IMR-90 (cell line): Measurements from ENCODE around the gene ADGRL4. TPM values are rescaled to one million over a fixed set of nuclear protein-coding genes. Genes with fewer than 3 reads are reported as not detected.
"Not testable (repeated sequence)": the region's sequence is repeated elsewhere in the genome, so short reads cannot be mapped to it uniquely, and the experiment has no call there.

Source experiments
- ATAC-seq: fragments of 200-7000 bp; cut with Tn5 transposase; 2 replicates; pipeline ENCODE4 v1.9.1; 2020; ENCODE audit warnings: low read depth, mild to moderate bottlenecking, moderate library complexity
- BruUV-seq: library from RNA; stranded (reverse); fragments of 400-500 nt; replicated peaks from 2 replicates; lab custom pipeline; 2021; lab: Mats Ljungman, UMichigan
- CTCF ChIA-PET: fragments of 300-600 bp; formaldehyde crosslinking; extraction: SDS; loops from one replicate; lab custom pipeline; 2021; ENCODE audit warnings: antibody characterized with exemption; lab: Yijun Ruan, JAX
- POLR2A ChIA-PET: fragments of 300-600 bp; sonication (Branson Sonifier 250); formaldehyde crosslinking; loops from one replicate; lab custom pipeline; 2022; ENCODE audit warnings: antibody characterized with exemption; ENCODE audit not compliant: unreplicated experiment; lab: Charles Lee
- DNase-seq: peaks from one replicate; pipeline ENCODE4 v3.0.0; 2013
- H2AFZ ChIP-seq: replicated peaks from 2 replicates; pipeline ENCODE3; 2013; ENCODE audit warnings: low read length, mild to moderate bottlenecking; ENCODE audit not compliant: poor library complexity
- H2AK5ac ChIP-seq: 2 replicates; pipeline ENCODE4 v1.6.1; 2013; ENCODE audit warnings: low read depth, low read length, inconsistent platforms
- H2AK9ac ChIP-seq: replicated peaks from 2 replicates; pipeline ENCODE3; 2013; ENCODE audit warnings: mild to moderate bottlenecking, low read depth, low read length, moderate library complexity; ENCODE audit not compliant: poor library complexity
- H2BK120ac ChIP-seq: 2 replicates; pipeline ENCODE4 v1.6.1; 2013; ENCODE audit warnings: low read depth, low read length, inconsistent platforms
- H2BK15ac ChIP-seq: 3 replicates; pipeline ENCODE4 v1.6.1; 2013; ENCODE audit warnings: low read depth, low read length, inconsistent platforms
- H2BK20ac ChIP-seq: 2 replicates; pipeline ENCODE4 v1.6.1; 2013; ENCODE audit warnings: low read depth, mild to moderate bottlenecking, inconsistent platforms, low read length, moderate library complexity
- H2BK5ac ChIP-seq: 2 replicates; pipeline ENCODE4 v1.6.1; 2013; ENCODE audit warnings: mild to moderate bottlenecking, low read depth, low read length, inconsistent platforms; ENCODE audit not compliant: poor library complexity, severe bottlenecking
- H3K14ac ChIP-seq: replicated peaks from 2 replicates; pipeline ENCODE4 v1.6.1; 2013; ENCODE audit warnings: low read depth, low read length, inconsistent platforms
- H3K18ac ChIP-seq: 2 replicates; pipeline ENCODE4 v1.6.1; 2013; ENCODE audit warnings: low read depth, low read length, control low read depth
- H3K23ac ChIP-seq: 2 replicates; pipeline ENCODE4 v1.6.1; 2013; ENCODE audit warnings: low read depth, low read length, inconsistent platforms
- H3K27ac ChIP-seq: 2 replicates; pipeline ENCODE4 v1.5.1; 2013; ENCODE audit warnings: mild to moderate bottlenecking, control low read depth, low read length; ENCODE audit not compliant: insufficient read depth
- H3K27me3 ChIP-seq: 2 replicates; pipeline ENCODE4 v1.6.1; 2013; ENCODE audit warnings: low read length; ENCODE audit not compliant: control insufficient read depth, insufficient read depth
- H3K36me3 ChIP-seq: 2 replicates; pipeline ENCODE4 v1.6.1; 2013; ENCODE audit warnings: low read length, mixed read lengths; ENCODE audit not compliant: control insufficient read depth, insufficient read depth
- H3K4ac ChIP-seq: 2 replicates; pipeline ENCODE4 v1.6.1; 2013; ENCODE audit warnings: low read depth, low read length, inconsistent platforms
- H3K4me1 ChIP-seq: 2 replicates; pipeline ENCODE4 v1.6.1; 2013; ENCODE audit warnings: low read length, mixed read lengths; ENCODE audit not compliant: control insufficient read depth, insufficient read depth
- H3K4me2 ChIP-seq: 2 replicates; pipeline ENCODE4 v1.6.1; 2013; ENCODE audit warnings: low read depth, mild to moderate bottlenecking, control low read depth, low read length, moderate library complexity
- H3K4me3 ChIP-seq: 2 replicates; pipeline ENCODE4 v1.5.1; 2013; ENCODE audit warnings: low read depth, mild to moderate bottlenecking, control low read depth, low read length, moderate library complexity; ENCODE audit not compliant: insufficient read depth
- H3K56ac ChIP-seq: 2 replicates; pipeline ENCODE4 v1.6.1; 2013; ENCODE audit warnings: low read length, inconsistent platforms; ENCODE audit not compliant: insufficient read depth; ENCODE audit errors: extremely low read depth
- H3K79me1 ChIP-seq, 2 experiments: 2 replicates each; pipeline ENCODE4 v1.6.1; 2013; ENCODE audit warnings: low read length in 2 of 2, inconsistent platforms in 1 of 2, low read depth in 1 of 2
- H3K9ac ChIP-seq: 2 replicates; pipeline ENCODE4 v1.6.1; 2013; ENCODE audit warnings: low read depth, low read length, control low read depth
- H3K9me1 ChIP-seq: 2 replicates; pipeline ENCODE4 v1.6.1; 2013; ENCODE audit warnings: low read length, inconsistent platforms; ENCODE audit not compliant: insufficient read depth
- H3K9me3 ChIP-seq: 2 replicates; pipeline ENCODE4 v1.6.1; 2013; ENCODE audit warnings: low read length; ENCODE audit not compliant: control insufficient read depth, insufficient read depth
- H4K20me1 ChIP-seq: 2 replicates; pipeline ENCODE4 v1.6.1; 2013; ENCODE audit warnings: low read length, inconsistent platforms; ENCODE audit not compliant: insufficient read depth
- H4K5ac ChIP-seq: 2 replicates; pipeline ENCODE4 v1.6.1; 2013; ENCODE audit warnings: mild to moderate bottlenecking, low read depth, low read length, control low read depth
- H4K8ac ChIP-seq, 2 experiments: 2 replicates each; pipeline ENCODE4 v1.6.1; 2013; ENCODE audit warnings: low read depth in 2 of 2, low read length in 2 of 2, control low read depth in 1 of 2, inconsistent platforms in 1 of 2
- H4K91ac ChIP-seq: 2 replicates; pipeline ENCODE4 v1.6.1; 2013; ENCODE audit warnings: low read depth, low read length, inconsistent platforms; ENCODE audit not compliant: insufficient read depth
- BHLHE40 ChIP-seq: fragments of 150-350 bp; IDR thresholded peaks from 2 replicates; pipeline ENCODE4 v1.6.1; 2016; ENCODE audit warnings: mild to moderate bottlenecking, low read depth, low read length
- CEBPB ChIP-seq: IDR thresholded peaks from 2 replicates; pipeline ENCODE4 v1.6.1; 2012; ENCODE audit warnings: low read depth, low read length, improper control_type of control experiment
- FOS ChIP-seq: fragments of 150-350 bp; IDR thresholded peaks from 2 replicates; pipeline ENCODE4 v1.6.1; 2016; ENCODE audit warnings: low read depth, low read length
- MXI1 ChIP-seq: IDR thresholded peaks from 2 replicates; pipeline ENCODE4 v1.6.1; 2012; ENCODE audit warnings: low read depth, mild to moderate bottlenecking, low read length, moderate library complexity, borderline replicate concordance
- RCOR1 ChIP-seq: IDR thresholded peaks from 2 replicates; pipeline ENCODE4 v1.6.1; 2012; ENCODE audit warnings: mild to moderate bottlenecking, low read length, improper control_type of control experiment; ENCODE audit not compliant: insufficient replicate concordance
- RFX5 ChIP-seq: IDR thresholded peaks from 2 replicates; pipeline ENCODE4 v1.8.0; 2012; ENCODE audit warnings: low read depth, mild to moderate bottlenecking, low read length, moderate library complexity
- SMC3 ChIP-seq: fragments of 150-350 bp; IDR thresholded peaks from 2 replicates; pipeline ENCODE4 v1.6.1; 2016; ENCODE audit warnings: low read depth, mild to moderate bottlenecking, antibody characterized with exemption, low read length, moderate library complexity
- WGBS, 2 experiments: methylation state at CpG; one replicate each; pipeline versions ENCODE4 v1.1.5 to v1.1.7; 2013; ENCODE audit warnings: missing lambda C conversion rate in 2 of 2; ENCODE audit not compliant: insufficient read length in 1 of 2; ENCODE audit errors: extremely low coverage in 2 of 2; 5-methylcytosine and 5-hydroxymethylcytosine counted together
- dilution Hi-C: fragments of 300-500 bp; cut with HindIII; formaldehyde crosslinking; loops from one replicate; pipeline ENCODE4 v1.14.3; 2018; ENCODE audit warnings: low sequenced_read_pairs; ENCODE audit not compliant: unreplicated experiment
- in situ Hi-C: fragments of 300-500 bp; cut with MboI; formaldehyde crosslinking; loops from 3 replicates; pipeline ENCODE4 v1.14.3; 2019; ENCODE audit warnings: low sequenced_read_pairs, inconsistent platforms, mixed read lengths
- intact Hi-C: fragments of 100-400 bp; cut with micrococcal nuclease; formaldehyde crosslinking; loops from 2 replicates; pipeline ENCODE4 v1.10.0; 2022
- polyA plus RNA-seq, 3 experiments: library from polyadenylated mRNA; depleted of rRNA; stranded (reverse); fragments of >200 nt; gene quantifications; 2 replicates each; pipeline ENCODE4 v1.2.3, GENCODE V29; 2012; ENCODE audit warnings: low replicate concordance in 1 of 3
- total RNA-seq: library from RNA; depleted of rRNA; stranded (reverse); fragments of >200 nt; gene quantifications from 2 replicates; pipeline ENCODE4 v1.2.3, GENCODE V29; 2012
- TF ChIP-seq, protein P1 (sequence below): fragments of 150-350 bp; IDR thresholded peaks from 2 replicates; pipeline ENCODE4 v1.6.1; 2017; ENCODE audit warnings: mild to moderate bottlenecking, antibody characterized with exemption, low read length, low read depth

ADGRL4 gene
- total and polyA plus RNA-seq, 2 of the 4 experiments (the other 2 are of a cell fraction): 3.2 to 4.5 TPM

DNA sequence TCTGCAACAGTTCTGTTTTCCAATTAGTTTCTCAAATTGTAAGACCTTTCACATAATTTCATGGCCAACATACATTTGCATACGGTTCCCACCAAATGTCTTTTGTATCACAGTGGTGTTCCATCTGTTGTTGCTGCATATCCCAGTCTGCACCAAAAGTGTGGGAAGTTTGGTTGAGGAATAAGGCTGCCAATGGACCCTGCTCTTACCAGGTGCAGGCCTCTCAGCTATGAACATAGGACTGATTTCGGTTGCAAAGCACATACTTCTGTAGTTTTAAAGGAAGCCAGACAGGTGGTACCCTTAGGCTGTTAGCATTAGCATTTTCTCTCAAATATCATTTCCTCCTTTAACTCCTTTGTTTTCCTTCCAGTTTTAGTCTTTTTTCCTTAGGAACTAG is 33.8 kb downstream of the ADGRL4 start:
- H4K91ac ChIP-seq: no peak overlapping the region
- no peak overlapping the region for H2AFZ ChIP-seq
- no peak overlapping the region for H2AK5ac ChIP-seq
- no peaks in the 10 kb centered on the region for H3K27me3 ChIP-seq
- DNase-seq (no peak), ATAC-seq (no peak)
- H2BK15ac ChIP-seq: no peak overlapping the region
- no peak overlapping the region for H3K14ac ChIP-seq
- no peaks in the 10 kb centered on the region for H3K4me1 ChIP-seq
- no peak overlapping the region for H3K18ac ChIP-seq
- no peak overlapping the region for H3K9ac ChIP-seq
- no peak overlapping the region for H2BK20ac ChIP-seq
- no peak overlapping the region for H2BK120ac ChIP-seq
- in situ Hi-C loops (no loop called here), intact Hi-C loops (no loop called here), dilution Hi-C loops (no loop called here)
- WGBS, 2 experiments: no CpG with 5 or more reads among the region's 2 CpGs
- BruUV-seq: no TSS peak
- H2BK5ac ChIP-seq: no peak overlapping the region
- no peaks in the 10 kb centered on the region for H3K9me3 ChIP-seq
- H3K36me3 ChIP-seq: no peaks in the 10 kb centered on the region
- H2AK9ac ChIP-seq: no peak overlapping the region
- no peak overlapping the region for H4K8ac ChIP-seq
- no peak overlapping the region for H3K23ac ChIP-seq
- peaks cover 2% of the 10 kb centered on the region; the same call in 1 of the 2 replicates for H3K9me1 ChIP-seq
- H4K20me1 ChIP-seq: no peaks in the 10 kb centered on the region
- TF ChIP-seq BHLHE40 (no peak), SMC3 (no peak), CEBPB (no peak), FOS (no peak), RFX5 (no peak), MXI1 (no peak), RCOR1 (no peak)
- TF ChIP-seq, protein P1, sequence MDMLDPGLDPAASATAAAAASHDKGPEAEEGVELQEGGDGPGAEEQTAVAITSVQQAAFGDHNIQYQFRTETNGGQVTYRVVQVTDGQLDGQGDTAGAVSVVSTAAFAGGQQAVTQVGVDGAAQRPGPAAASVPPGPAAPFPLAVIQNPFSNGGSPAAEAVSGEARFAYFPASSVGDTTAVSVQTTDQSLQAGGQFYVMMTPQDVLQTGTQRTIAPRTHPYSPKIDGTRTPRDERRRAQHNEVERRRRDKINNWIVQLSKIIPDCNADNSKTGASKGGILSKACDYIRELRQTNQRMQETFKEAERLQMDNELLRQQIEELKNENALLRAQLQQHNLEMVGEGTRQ: no peak
- ChIA-PET CTCF (no interaction called here), POLR2A (no interaction called here)
- no peak overlapping the region for H3K4me3 ChIP-seq
- H3K27ac ChIP-seq: no peak overlapping the region
- H3K79me1 ChIP-seq: no peaks in the 10 kb centered on the region
- no peak overlapping the region for H3K4ac ChIP-seq
- no peak overlapping the region for H3K56ac ChIP-seq
- no peak overlapping the region for H4K5ac ChIP-seq
- H3K4me2 ChIP-seq: no peak overlapping the region

DNA sequence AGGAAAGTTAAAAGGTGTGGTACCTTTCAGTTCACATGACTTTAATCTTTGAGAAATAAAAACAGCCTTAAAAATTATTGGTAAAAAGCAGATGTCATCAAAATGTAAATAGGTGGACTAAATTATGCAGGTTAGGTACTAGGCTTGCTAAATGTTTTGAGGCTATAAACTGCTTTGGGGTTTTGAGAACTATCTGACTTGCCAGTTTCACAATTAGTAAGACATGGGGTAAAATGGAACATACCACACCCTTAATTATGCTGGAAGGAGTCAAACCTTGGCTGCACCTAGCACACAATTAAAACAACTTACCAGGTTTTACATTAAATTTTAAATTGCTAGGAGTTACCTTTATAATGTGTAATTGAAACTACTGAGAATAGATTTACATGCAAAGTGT is 39.4 kb downstream of the ADGRL4 start:
- H2BK20ac ChIP-seq, H3K4ac ChIP-seq, H4K91ac ChIP-seq, POLR2A ChIA-PET, CTCF ChIA-PET, H4K20me1 ChIP-seq, H3K9me3 ChIP-seq, DNase-seq, H3K79me1 ChIP-seq, H3K56ac ChIP-seq, H3K14ac ChIP-seq, H3K36me3 ChIP-seq, H3K9ac ChIP-seq, H2BK120ac ChIP-seq, H4K8ac ChIP-seq, ATAC-seq, H3K4me3 ChIP-seq, H3K27ac ChIP-seq, H2BK5ac ChIP-seq, H3K23ac ChIP-seq, H3K4me2 ChIP-seq, H3K9me1 ChIP-seq, H3K18ac ChIP-seq, intact Hi-C loops, H2AFZ ChIP-seq, H3K27me3 ChIP-seq, BruUV-seq, H4K5ac ChIP-seq, H2BK15ac ChIP-seq, in situ Hi-C loops, H2AK5ac ChIP-seq, H2AK9ac ChIP-seq, dilution Hi-C loops, H3K4me1 ChIP-seq: not testable (repeated sequence)
